Esophagus (tissue), 2 donors: ENCODE measurements around the gene NDUFC2. TPM values are rescaled to one million over a fixed set of nuclear protein-coding genes. Genes with fewer than 3 reads are reported as not detected.
A peak's percentile ranks its signal among the peaks of the same experiment; 100 is the strongest.

Source experiments
- H3K27ac ChIP-seq, 2 donors: one replicate each; pipeline ENCODE4 v1.5.1; 2013; ENCODE audit warnings: low read depth in 2 of 2, mild to moderate bottlenecking in 2 of 2, inconsistent platforms in 1 of 2, low read length in 1 of 2, moderate library complexity in 1 of 2
- H3K27me3 ChIP-seq, 2 donors: one replicate each; pipeline ENCODE4 v1.6.1; 2013; ENCODE audit warnings: low read length in 2 of 2, control low read depth in 1 of 2, mild to moderate bottlenecking in 1 of 2; ENCODE audit not compliant: insufficient read depth in 2 of 2, control insufficient read depth in 1 of 2
- H3K36me3 ChIP-seq, 2 donors: one replicate each; pipeline ENCODE4 v1.6.1; 2013; ENCODE audit warnings: low read length in 1 of 2; ENCODE audit not compliant: control insufficient read depth in 2 of 2, insufficient read depth in 2 of 2
- H3K4me1 ChIP-seq, 2 donors: one replicate each; pipeline ENCODE4 v1.6.1; 2013; ENCODE audit warnings: low read length in 1 of 2; ENCODE audit not compliant: control insufficient read depth in 2 of 2, insufficient read depth in 2 of 2
- H3K4me3 ChIP-seq, 2 donors: one replicate each; pipeline ENCODE4 v1.5.1; 2013; ENCODE audit warnings: low read length in 2 of 2, mild to moderate bottlenecking in 2 of 2, low read depth in 1 of 2, moderate library complexity in 1 of 2
- H3K9me3 ChIP-seq, 2 donors: one replicate each; pipeline ENCODE4 v1.6.1; 2013; ENCODE audit warnings: mild to moderate bottlenecking in 2 of 2, low read depth in 1 of 2, low read length in 1 of 2, moderate library complexity in 1 of 2; ENCODE audit not compliant: control insufficient read depth in 2 of 2, insufficient read depth in 1 of 2
- whole genome bisulfite sequencing, 2 donors: extraction: QIAGEN DNeasy Blood & Tissue Kit; methylation state at CpG; one replicate each; pipeline ENCODE4 v1.1.7; 2013; 5-methylcytosine and 5-hydroxymethylcytosine counted together
- polyA plus RNA-seq, 2 donors: library from polyadenylated mRNA; stranded (reverse); fragments of 200-250 nt; gene quantifications; one replicate each; pipeline ENCODE4 v1.2.3, GENCODE V29; 2013
- donor health status: healthy with polysubstance abuse.
- donor health status: Bipolar disorder and iron deficiency.

NDUFC2 gene
- polyA plus RNA-seq, 2 donors = 50.9 to 140 TPM

GRCh38 chr11:78022397-78023396 lies 57.0 kb downstream of the NDUFC2 start, which contains the start of gene KCTD14:
Gene KCTD14 (minus strand): TSS chr11:78023276. CDS start chr11:78023249, 27 bp downstream.
- 9 to 13% methylated on average over 36 to 37 of the region's 37 CpGs for WGBS, 2 donors
- no peak within 1 kb of the TSS for H3K27ac ChIP-seq

DNA sequence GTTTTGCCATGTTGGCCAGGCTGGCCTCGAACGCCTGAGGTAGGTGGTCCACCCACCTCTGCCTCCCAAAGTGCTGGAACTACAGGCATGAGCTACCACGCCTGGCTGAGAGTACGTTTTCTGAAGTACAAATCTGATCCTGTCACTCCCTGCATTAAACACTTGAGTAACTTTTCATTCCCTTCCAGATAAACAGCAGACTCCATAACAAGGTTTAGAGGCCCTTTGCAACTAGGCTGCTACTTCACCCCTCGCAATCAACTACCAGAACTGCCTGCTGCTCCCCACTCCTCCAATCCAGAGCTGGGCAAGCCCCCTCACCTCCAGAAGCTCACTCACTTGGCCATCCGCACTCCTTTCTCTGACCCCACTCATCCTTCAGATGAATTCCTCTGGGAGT lies 58.1 kb downstream of the NDUFC2 start:
- no peaks in the 10 kb centered on the region for H3K9me3 ChIP-seq
- no peak overlapping the region for H3K4me3 ChIP-seq
- no peak overlapping the region for H3K27ac ChIP-seq
- H3K27me3 ChIP-seq = no peaks in the 10 kb centered on the region
- peaks cover 0 to 1% of the 10 kb centered on the region in 2 donors for H3K36me3 ChIP-seq
- H3K4me1 ChIP-seq = peaks cover 4 to 8% of the 10 kb centered on the region in 2 donors
- WGBS, 2 donors = 72 to 77% methylated on average over 6 of the region's 6 CpGs

More at GRCh38 chr11:78022397-78023396, 57.0 kb downstream of the NDUFC2 start, which contains the start of gene KCTD14:
- Histone ChIP-seq H3K27me3 (no peaks in the 10 kb centered on the region), H3K4me3 (peak within 1 kb of the TSS; percentile 50 to 58), H3K4me1 (peaks cover 4 to 8% of the 10 kb centered on the region in 2 donors), H3K9me3 (no peaks in the 10 kb centered on the region), H3K36me3 (no peaks in the 10 kb centered on the region)

- 47 to 52% methylated on average over 3 of the region's 3 CpGs for WGBS, 2 donors
These were observed 59.4 kb downstream of the NDUFC2 start for GRCh38 chr11:78020246-78020645.

DNA sequence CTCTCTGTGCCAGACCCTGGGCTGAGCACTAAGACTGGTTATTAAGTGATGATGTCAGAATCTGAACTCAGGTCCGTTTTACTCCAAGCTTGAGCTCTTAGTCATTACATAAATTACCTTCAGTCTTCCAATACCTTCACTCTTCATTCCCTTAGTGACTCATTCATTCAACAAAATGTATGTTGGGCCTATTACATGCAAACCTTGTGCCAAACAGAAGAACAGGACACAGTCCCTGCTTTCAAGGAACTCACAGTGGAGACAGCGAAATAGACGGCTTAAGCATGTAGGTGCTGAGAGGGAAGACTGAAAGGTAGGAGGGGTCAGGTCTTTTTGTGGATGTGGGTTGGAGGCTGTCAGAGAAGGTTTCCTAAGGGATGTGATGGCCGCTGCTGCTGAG lies 59.9 kb downstream of the NDUFC2 start:
- peaks cover 0 to 2% of the 10 kb centered on the region in 2 donors for H3K36me3 ChIP-seq
- no peaks in the 10 kb centered on the region for H3K9me3 ChIP-seq
- H3K27ac ChIP-seq = no peak overlapping the region
- WGBS, 2 donors = 52 to 59% methylated on average over 4 of the region's 4 CpGs
- no peak overlapping the region for H3K4me3 ChIP-seq
- H3K4me1 ChIP-seq = peaks cover 4 to 8% of the 10 kb centered on the region in 2 donors
- no peaks in the 10 kb centered on the region for H3K27me3 ChIP-seq

More at GRCh38 chr11:78020246-78020645, 59.4 kb downstream of the NDUFC2 start:
- Histone ChIP-seq H3K36me3 (peaks cover 0 to 2% of the 10 kb centered on the region in 2 donors), H3K4me1 (peaks cover 4 to 8% of the 10 kb centered on the region in 2 donors), H3K9me3 (no peaks in the 10 kb centered on the region), H3K4me3 (no peak overlapping the region), H3K27me3 (no peaks in the 10 kb centered on the region), H3K27ac (no peak overlapping the region)

Other genes starting within 250 kb of the NDUFC2 start
- 10 to 100 TPM; 12.5 to 13.5 TPM for gene INTS4, start 85.2 kb downstream of the NDUFC2 start, polyA plus RNA-seq
- gene KCTD14, start 56.6 kb downstream of the NDUFC2 start, polyA plus RNA-seq = 1 to 10 TPM in 1 of 2 donors, under 1 TPM in 1; 0.84 to 1.1 TPM
- gene THRSP, start 16.0 kb downstream of the NDUFC2 start, polyA plus RNA-seq = under 1 TPM; 0.06 to 0.08 TPM
- gene ALG8, start 59.8 kb upstream of the NDUFC2 start, polyA plus RNA-seq = 10 to 100 TPM; 18.0 to 28.2 TPM
- 1 to 10 TPM; 6.3 to 7.0 TPM for gene KCTD21, start 108.8 kb upstream of the NDUFC2 start, polyA plus RNA-seq
- 1 to 10 TPM; 4.1 to 7.7 TPM for gene USP35, start 109.1 kb upstream of the NDUFC2 start, polyA plus RNA-seq